Hematopoietic multipotent progenitor cell (in vitro differentiated cells): ENCODE data around the gene HERPUD1. TPM values are rescaled to one million over a fixed set of nuclear protein-coding genes. Genes with fewer than 3 reads are reported as not detected.
"Not testable (repeated sequence)": the region's sequence is repeated elsewhere in the genome, so short reads cannot be mapped to it uniquely, and the experiment has no call there.

ENCODE experiments used
- DNase-seq, 3 donors: peaks; one replicate each; pipeline ENCODE4 v3.0.0-alpha.2; 2011 to 2015; ENCODE audit warnings: low read depth in 2 of 3, low spot score in 2 of 3
- total RNA-seq: library from RNA; depleted of rRNA; stranded (reverse); fragments of >200 nt; gene quantifications from one replicate; pipeline ENCODE4 v1.2.3, GENCODE V29; 2012

HERPUD1 gene
- total RNA-seq, 1 donor = 52.2 TPM

DNA sequence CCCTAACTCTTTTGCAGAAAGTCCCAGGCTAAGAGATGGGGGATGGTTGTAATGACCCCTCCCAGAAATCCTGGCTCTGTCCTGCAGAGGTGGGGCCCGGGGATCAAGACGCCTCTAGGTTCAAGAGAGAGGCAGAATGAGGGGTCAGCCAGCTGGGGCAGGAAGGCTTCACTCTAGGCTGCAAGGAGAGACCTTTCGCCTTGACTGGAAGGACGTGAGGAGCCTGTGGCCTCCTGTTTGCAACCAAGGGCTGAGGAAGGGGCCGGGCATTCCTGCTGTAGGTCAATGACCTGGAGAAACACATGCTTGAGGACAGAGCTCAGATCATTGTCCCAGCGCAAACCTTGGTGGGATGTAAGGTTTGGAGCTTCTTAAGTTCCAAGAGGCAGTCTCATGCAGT is 21.1 kb downstream of the HERPUD1 start:
- no peak for DNase-seq

DNA sequence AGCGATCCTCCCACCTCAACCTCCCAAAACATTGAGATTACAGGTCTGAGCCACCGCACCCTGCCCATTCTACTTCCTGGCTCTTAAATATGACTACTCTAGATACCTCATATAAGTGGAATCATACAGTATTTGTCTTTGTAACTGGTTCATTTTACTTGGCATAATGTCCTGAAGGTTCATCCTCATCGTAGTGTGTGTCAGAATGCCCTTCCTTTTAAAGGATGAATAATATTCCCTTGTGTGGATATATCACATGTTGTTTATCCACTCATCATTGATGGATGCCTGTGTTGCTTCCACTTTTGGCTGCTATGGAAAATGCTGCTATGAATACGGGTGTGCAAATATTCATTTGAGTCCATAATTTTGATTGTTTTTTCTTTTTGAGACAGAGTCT is 24.1 kb downstream of the HERPUD1 start:
- no peak for DNase-seq

DNA sequence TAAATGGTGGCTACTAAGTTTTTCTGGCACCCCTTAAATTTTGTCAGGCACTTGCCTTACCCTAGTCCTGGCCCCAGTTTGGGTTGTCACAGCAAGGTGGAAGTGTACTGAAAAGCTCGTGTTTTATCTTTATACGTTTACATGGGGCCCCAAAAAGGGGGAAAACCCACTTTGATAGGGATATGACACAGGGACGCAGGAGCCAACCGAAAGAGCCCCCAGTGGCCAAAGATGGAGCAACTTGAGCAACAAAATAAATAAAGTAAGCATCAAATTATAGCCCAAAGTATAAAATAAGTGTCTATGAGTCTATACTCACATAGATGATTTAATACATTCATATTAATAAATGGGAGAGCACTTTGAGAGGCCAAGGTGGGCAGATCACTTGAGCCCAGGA is 24.8 kb downstream of the HERPUD1 start:
- no peak for DNase-seq

DNA sequence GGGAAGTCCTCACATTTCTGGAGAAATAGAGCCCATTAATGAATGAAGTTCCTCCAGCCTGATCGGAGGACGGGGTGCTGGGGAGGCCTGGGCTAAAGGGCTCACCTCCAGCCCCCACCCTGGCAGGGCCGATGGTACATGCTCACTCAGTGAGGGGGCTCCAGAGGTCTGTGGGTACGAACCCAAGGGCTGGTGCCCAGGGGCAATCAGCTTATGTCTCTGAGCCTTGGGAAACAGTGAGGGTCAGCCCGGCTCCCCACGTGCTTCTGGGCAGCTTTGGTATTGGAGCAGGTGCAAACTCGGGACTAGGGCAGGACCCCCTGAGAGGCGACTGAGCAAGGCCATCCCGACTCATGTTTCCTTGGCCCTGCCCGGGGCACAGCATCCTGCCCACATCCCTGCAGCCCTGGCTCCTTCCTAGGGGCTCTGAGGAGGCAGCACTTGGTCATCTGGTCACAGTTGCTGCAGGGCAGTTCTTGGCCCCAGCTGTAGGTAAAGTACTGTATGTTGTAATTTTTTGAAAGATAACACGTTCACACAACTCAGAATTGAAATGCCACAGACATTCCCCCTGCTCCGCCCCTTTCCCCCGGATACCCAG is 28.8 kb downstream of the HERPUD1 start:
- no peak for DNase-seq

DNA sequence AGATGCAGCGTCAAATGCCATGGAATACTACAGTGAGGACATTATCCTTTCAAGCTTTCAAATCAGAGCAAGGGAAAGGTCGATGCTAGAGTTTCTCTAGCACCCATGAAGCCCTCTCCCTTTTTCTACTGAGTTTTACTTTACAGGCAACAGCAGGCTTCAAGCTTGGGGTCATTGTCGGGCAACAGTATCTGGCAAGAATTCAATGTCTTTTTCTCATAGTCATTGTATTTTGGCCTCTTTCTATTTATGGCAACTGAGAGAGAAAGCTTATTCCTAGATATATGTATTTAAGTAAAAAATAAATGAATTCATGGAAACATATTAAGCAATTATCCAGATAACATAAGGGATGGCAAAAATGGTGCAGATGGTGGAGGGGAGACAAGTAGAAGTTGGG is 29.4 kb downstream of the HERPUD1 start:
- DNase-seq = peak in 1 of 3 donors; percentile 20

DNA sequence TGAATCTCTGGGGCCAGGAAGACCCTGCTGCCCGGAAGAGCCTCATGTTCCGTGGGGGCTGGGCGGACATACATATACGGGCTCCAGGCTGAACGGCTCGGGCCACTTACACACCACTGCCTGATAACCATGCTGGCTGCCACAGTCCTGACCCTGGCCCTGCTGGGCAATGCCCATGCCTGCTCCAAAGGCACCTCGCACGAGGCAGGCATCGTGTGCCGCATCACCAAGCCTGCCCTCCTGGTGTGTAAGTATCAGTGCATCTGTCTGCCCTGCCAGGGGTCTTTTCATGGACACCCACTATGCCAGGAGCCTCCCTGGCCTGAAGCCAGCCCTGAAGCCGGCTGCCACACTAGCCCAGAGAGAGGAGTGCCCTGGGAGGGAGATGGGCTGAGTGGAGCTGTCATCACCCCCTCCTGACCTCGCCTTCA is 29.9 kb downstream of the HERPUD1 start, which contains the start of gene CETP:
CETP (plus strand) TSS at position 100 of the 431 bp plus-strand sequence; CDS start at position 130, 30 bp downstream.
- no peak for DNase-seq

DNA sequence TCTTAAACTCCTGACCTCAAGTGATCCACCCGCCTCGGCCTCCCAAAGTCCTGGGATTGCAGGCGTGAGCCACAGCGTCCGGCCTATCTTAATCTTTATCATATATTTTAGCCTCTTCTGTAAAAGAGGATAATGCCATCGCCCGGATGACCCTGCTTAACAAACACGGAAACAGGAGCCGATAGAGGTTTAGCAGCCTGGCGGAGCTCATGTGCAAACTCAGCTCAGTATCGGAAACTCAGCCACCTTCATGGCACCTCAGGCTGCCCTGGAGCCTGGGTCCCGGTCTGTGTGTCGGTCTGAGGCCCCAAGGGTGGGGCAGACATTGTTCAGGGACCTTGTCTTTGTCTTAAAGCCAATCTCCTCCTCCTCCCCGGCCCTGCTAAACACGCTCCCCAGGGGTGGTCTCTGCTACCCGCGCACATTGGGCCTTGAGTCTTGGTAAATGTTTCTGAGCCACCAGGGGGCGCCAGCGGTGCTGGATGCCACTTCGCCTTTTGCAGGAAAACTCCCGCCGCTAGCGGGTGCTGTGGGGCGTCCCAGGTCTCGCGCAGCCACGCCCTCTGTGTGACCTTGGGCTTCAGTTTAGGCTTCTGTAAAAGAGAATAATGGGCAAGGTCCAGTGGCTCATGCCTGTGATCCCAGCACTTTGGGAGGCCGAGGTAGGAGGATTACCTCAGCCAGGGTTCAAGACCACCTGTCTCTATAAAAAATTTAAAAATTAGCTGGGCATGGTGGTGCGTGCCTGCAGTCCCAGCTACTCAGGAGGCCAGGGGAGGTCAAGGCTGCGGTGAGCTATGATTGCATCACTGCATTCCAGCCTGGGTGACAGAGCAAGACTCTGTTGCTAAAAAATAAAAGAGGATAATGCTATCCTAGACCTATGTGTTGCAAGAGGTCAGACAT is 32.6 kb downstream of the HERPUD1 start:
- DNase-seq = peak; percentile 91 to 93 (median 93)

DNA sequence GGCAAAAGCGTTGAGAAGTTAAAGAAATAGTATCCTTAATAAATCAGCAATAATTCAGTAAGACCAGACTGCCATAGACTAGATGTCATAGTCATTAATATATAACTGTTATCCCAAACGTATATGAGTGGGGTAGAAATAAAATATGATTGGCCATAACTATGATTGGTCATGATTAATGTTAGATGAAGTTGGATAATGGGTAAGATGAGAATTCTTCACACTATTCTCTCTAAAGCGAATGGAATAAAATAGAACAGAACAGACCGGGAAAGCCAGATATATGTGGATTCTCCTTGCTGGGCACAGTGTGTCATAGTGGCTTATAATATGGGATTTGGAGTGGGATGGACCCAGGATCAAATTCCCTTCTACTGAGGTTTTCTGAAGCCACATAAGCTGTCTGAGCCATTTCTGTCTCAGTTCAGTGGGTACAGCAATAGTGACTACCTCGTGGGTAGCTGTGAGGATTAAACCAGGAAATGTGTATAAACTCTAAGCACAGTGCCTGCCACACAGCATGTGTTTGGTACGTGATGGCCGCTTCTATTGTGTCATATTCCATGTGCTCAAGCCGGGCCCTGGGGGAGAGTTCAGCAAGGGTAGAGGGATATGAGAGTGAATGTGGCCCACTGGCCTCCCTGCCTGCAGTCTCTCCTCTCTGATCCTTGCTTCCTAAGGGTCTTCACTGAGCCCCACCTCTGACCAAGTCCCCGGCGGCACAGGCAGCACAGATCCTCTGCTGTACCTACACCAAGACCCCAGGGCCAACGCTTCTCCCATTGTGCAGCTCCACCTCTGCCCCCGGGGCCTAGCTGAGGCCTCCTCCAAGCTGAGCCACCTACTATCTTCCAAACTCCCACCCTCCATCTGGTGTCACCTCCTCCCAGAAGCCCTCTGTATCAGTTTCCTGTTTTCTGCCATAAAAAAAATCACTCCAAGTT is 33.5 kb downstream of the HERPUD1 start:
- DNase-seq = no peak

DNA sequence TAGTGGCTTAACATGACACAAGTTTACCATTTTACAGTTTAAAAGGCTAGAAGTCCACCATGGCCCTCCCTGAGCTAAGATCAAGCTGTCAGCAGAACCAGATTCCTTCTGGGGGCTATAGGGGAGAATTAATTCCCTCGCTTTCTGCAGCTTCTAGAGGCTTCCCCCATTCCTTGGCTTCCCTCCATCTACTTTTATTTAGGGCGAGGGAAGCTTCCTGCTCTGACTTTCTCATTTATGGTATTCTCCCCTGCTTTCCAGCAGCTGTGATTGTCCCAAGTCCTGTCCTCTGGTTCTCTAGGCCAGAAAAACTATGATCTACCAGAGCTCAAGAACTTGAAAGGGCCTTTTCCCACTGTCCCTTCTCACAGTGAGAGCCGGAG is 34.1 kb downstream of the HERPUD1 start:
- DNase-seq = no peak

DNA sequence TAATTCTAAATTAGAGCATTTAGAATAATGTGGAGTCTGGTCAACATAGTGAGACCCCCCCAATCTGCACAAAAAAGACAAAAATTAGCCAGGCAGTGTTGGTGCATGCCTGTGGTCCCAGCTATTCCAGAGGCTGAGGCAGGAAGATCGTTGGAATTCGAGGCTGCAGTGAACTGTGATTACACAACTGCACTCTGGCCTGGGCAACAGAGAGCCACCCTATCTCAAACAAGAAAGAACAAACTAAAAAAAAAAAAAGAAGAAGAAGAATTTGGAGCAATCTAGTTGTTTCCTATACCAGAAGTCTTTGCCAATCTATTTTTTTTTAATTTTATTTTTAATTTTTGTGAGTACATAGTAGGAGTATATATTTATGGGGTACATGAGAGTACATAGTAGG is 35.8 kb downstream of the HERPUD1 start:
- no peak for DNase-seq

DNA sequence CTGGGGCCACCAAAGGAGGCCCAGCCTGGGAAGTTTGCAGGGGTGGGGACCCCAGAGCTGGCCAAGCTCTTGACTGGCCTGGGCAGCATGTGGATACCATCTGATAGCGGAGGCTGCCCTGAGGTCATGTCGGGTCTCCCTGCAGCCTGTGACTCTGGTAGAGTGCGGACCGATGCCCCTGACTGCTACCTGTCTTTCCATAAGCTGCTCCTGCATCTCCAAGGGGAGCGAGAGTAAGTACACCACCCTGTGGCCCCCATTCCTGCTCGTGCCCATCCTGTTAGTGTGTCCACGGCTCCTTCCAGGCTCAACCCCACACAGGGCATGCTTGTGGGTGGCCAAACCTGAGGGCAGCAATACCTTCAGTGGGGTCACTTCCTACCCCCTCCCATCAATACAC is 37.8 kb downstream of the HERPUD1 start:
- no peak for DNase-seq

DNA sequence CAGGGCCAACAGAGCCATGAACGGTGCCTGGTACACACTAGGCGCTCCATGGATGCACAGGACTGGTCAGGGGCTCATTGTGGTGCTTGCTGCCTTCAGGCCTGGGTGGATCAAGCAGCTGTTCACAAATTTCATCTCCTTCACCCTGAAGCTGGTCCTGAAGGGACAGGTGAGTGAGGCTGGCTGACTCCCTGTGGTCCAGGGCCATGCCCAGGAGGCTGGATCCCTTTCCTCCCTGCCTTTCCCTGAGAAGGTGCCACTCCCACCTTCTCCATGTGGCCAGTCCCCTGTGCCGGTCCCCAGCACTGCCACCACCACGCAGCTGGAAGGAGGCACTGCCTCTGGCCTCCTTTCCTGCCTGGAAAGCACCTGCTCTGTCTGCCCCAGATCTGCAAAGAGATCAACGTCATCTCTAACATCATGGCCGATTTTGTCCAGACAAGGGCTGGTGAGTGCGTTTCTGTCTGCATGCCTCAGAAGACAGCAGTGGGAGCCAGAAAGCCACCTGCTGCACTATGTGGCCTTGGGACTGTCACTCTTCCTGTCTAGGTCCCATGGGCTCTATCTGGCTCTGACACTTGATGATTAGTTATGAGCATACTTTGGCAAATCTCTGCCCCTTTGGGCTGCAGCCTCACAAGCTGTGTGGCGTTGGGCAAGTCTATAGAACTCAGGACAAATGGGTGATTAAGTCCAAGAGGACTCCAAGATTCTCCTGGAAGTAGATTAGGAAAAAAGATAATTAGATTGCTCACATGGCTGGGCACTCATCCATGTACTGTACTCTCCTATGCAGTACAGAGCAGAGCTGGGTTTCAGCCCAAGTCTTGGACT is 39.2 kb downstream of the HERPUD1 start:
- no peak for DNase-seq

DNA sequence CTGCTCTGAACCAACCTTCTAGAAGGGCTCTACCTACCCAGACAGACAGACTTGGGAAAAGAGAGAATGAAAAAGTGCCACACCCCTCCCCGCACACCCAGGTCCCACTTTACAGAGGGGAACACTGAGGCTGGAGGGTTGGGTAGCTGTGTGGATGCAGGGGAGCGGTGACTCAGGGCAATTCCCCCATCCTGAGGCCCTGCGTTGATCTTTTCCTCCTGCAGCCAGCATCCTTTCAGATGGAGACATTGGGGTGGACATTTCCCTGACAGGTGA is 39.8 kb downstream of the HERPUD1 start:
- DNase-seq = no peak

DNA sequence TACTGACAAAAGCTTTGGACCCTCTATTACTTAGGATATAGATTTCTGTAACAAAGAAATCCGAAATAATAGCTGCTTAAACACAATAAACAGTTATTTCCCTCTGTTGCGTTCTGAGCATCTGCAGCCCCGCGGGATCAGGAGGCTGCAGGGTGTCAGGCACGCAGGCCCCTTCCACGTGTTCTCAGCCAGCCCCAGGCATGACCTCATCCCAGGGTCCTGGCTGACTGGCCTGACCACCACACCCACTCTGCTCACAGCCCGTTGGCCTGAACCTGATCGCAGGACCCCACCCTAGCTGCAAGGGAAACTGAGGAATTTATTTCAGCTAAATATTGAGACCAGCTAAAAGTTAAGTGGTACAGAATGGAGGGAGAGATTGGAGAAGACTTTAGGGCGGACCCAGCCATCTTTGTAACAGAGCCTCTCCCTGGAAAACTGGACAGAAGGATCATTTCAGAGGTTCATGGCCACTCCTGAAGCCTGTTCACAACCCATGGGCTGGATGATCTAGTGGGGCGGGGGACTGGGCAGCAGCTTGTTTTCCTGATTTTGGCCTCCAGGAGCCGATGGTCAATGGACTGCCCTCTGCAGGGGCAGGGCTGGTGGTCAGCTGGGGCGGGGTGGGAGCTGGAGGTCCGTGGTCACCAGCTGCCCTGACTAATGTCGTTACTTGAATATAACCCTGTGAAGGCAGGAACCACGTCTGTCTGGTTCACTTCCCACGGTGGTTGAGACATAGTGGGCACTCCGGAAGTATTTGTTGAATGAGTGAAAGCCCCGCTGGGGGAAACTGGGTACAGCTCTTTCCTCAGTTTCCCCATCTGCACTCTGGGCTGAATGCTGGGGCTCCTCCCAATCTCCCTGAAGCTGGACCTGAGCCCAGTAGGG is 40.7 kb downstream of the HERPUD1 start:
- DNase-seq = no peak

DNA sequence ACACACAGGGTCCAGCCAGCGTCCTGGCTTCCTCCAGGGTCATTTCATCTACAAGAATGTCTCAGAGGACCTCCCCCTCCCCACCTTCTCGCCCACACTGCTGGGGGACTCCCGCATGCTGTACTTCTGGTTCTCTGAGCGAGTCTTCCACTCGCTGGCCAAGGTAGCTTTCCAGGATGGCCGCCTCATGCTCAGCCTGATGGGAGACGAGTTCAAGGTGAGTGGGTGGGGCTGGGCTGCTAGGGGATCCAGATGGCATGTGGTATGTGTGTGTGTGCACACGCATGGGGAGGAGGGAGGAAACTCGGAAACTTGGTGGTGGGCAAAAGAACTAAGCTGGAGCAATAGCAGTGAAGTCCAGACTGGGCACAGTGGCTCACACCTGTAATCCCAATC is 41.4 kb downstream of the HERPUD1 start:
- DNase-seq = no peak

DNA sequence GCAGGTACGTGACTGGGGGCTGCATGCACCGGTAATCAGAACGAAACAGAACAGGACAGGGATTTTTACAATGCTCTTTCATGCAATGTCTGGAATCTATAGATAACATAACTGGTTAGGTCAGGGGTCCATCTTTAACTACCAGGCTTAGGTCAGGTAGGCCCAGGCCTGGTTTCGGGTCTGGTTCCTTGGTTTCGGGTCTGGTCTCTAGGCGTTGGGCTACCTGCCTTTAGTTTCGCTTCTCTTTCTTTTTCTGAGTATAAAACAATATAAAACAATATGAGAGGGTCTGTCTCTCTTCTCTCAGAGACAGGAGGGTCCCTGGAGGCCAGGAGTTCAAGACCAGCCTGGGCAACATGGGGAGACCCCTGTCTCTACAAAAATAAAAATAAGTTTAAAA is 42.0 kb downstream of the HERPUD1 start:
- DNase-seq = not testable (repeated sequence)

DNA sequence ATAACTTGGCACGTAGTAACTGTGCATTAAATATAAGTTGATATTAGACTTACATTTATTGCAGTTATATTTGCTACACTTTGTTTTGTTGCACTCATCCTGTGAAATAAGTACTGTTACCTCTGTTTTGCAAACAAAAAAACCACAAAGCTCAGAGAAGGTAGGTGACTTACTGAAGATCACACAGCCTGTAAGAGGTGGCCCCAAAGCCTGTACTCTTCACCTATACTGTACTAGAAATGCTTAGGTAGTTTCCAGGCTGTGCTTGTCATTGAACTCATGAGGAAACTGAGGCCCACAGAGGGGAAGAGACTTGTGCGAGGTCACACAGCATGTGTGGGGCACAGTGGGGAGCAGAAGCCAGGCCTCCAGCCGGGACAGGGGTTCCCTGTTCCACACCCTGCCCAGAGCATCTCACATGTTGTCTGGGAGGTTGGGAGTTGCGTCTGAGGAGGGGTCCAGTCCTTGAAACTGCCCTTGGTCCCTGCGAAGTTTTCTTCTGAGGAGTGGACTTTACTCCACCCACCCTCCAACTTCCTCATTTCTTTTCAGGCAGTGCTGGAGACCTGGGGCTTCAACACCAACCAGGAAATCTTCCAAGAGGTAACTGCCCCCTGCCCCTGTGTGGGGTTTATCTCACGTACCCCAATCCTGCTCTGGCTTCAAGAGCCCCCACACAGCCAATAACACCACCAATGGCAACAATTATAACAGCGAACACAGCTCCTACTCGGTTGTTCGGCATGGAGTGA is 42.8 kb downstream of the HERPUD1 start:
- peak in 1 of 3 donors; percentile 35 for DNase-seq

DNA sequence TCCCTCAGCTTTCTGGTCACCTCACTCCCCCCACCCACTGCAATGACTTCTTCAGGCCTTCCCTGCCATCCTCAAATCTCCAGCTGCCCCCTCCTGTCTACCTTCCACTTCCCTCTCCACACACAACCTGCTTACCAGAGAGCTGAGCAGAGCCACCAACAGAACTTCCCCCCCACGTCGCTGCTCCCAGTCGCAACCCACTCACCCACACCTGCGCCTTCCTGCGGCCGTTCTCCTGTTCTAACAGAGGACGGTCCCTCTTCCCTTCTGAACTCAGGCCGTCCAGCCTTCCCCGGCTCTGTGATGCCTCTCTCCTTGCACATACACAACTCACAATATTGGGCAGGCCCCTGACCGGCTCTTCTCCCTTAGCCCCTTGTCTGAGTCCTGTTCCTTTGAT is 43.8 kb downstream of the HERPUD1 start:
- DNase-seq = no peak

DNA sequence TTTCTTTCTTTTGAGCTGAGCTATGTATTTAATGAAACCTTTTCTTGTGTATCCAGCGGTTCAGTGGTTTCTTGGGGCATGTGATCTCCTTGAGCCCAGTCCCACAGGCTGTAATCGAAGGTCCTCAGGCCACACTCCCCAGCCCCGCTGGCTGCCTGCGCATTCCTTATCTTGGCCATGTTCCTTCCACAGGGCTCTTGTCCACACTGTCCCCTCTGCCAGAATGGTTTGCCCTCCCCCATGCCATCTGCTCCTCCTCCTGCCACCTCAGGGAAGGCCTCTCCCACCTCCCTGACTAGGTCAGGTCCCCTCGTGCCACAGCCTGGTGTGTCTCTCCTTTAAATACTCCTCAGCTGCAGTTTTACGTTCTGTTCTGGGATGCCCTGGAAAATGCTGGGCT is 45.3 kb downstream of the HERPUD1 start:
- DNase-seq = no peak
